ENCODE results near the gene COPS4.
"Not testable (repeated sequence)": the region's sequence is repeated elsewhere in the genome, so short reads cannot be mapped to it uniquely, and the experiment has no call there.

Gene COPS4

DNA sequence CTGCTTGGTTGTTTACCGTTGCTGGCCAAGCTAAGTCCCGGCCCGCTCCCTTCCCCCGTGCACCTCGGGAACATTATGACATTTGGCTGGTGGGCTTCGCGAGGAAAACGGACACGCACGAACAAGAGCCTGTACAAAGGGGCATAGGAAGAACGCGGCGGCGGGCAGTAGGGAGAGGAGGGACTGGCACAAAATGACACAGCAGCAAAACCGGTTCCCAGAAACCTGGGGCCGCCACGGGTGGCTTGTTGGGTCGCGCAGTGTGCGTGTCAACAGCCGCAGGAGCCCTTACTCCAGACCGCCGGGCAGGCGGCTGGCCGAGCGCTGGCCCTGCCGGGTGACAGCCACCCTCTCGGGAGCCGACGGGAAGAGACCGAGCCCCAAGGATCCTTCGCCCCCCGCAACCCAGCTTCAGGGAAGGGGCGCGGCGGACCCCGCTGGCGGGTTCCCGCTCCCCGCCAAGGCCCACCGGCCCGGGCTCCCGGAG, 22.7 kb upstream of the COPS4 start:
- DNase-seq (ENCODE audit: low spot score) = peak; percentile 56
- in situ Hi-C loops (cut with MboI; ENCODE audit: low pct_unique_long_range_greater_than_20kb, low sequenced_read_pairs, unreplicated experiment) = no loop called here

DNA sequence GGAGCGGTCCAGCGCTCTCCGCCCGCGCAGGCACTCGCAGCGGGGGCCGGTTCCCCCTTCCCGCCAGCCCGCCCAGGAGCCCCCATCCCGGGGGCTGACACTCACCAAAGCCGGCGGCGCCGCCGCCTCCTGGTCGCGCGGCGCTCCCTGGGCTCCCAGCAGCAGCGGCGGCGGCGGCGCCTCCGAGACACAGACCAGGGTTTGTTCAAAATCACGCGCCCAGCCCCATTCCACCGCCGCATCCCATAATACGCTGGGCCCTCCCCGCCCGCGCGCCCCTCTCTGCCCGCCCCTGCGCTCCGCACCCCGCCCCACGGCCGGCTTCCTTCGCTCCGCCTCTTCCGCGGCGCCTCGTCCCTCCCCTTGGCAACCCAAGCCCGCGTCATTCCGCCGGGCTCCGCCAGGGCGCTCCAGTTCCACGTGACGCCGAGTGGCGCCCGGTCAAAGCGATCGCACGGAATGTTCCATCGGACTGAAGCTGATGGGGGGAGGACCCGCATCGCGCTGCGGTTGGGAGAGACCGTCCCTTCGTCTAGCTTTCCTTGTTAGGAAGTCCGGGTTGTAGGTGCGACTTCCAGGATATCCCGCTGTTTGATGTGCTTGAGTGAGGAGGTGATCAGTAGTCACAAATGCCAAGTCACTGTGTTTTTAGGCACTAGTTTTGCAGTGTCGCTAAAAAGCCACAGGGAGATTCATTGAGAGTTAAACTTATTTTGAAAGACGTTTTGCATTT, 22.1 kb upstream of the COPS4 start:
- peak; percentile 97 for DNase-seq (ENCODE audit: low spot score)
- in situ Hi-C loops (cut with MboI; ENCODE audit: low pct_unique_long_range_greater_than_20kb, low sequenced_read_pairs, unreplicated experiment) = no loop called here
- TF ChIP-seq, protein P1, sequence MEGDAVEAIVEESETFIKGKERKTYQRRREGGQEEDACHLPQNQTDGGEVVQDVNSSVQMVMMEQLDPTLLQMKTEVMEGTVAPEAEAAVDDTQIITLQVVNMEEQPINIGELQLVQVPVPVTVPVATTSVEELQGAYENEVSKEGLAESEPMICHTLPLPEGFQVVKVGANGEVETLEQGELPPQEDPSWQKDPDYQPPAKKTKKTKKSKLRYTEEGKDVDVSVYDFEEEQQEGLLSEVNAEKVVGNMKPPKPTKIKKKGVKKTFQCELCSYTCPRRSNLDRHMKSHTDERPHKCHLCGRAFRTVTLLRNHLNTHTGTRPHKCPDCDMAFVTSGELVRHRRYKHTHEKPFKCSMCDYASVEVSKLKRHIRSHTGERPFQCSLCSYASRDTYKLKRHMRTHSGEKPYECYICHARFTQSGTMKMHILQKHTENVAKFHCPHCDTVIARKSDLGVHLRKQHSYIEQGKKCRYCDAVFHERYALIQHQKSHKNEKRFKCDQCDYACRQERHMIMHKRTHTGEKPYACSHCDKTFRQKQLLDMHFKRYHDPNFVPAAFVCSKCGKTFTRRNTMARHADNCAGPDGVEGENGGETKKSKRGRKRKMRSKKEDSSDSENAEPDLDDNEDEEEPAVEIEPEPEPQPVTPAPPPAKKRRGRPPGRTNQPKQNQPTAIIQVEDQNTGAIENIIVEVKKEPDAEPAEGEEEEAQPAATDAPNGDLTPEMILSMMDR (IDR thresholded peaks at IDR 0.05; ENCODE audit: extremely low read depth, insufficient read depth, missing control alignments) = peak; percentile 56

More for the DNA sequence above, 22.7 kb upstream of the COPS4 start:
- TF ChIP-seq, protein P1 (IDR thresholded peaks at IDR 0.05; ENCODE audit: extremely low read depth, insufficient read depth, missing control alignments) = no peak

DNA sequence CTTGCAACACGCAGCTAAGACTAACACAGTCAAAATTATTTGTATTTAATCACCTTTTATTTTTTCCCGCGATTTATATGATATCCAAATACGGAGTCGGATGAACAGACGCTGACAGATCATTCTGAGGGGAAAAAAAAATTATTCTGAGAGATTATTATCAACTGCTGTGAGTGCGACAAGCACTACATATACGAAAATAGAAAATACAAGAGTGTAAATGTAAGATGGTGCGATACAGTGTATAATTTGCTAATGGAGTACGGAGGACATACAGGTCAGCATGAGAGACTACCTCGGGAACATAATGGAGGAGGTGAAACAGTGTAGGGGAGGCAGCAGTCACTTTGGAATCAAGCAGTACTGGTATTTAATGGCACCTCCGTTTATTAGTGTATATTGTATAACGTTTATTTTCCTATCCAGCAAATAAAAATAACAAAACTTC, 21.5 kb upstream of the COPS4 start:
- in situ Hi-C loops (cut with MboI; ENCODE audit: low pct_unique_long_range_greater_than_20kb, low sequenced_read_pairs, unreplicated experiment) = no loop called here
- DNase-seq (ENCODE audit: low spot score) = no peak
- TF ChIP-seq, protein P1 (IDR thresholded peaks at IDR 0.05; ENCODE audit: extremely low read depth, insufficient read depth, missing control alignments) = no peak

DNA sequence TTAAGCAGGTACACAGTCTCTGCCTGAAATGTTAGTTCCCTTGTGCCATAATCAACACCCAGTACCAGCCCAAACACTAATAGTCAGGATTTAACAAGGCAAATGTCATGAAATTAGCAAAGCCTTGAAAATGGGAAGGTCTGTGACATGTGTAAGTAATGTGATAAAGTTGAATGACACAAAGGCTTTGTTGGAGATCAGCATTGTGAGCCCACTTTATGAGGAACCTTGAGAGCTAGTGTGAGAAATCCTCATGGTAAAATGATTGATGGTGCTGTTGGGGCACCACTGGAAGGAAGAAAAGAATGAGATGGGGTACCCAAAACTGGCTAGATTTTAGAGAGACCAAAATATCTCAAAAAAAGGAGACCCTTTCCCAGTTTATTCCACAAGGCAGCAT, 21.1 kb upstream of the COPS4 start:
- in situ Hi-C loops (cut with MboI; ENCODE audit: low pct_unique_long_range_greater_than_20kb, low sequenced_read_pairs, unreplicated experiment) = no loop called here
- DNase-seq (ENCODE audit: low spot score) = no peak
- TF ChIP-seq, protein P1 (IDR thresholded peaks at IDR 0.05; ENCODE audit: extremely low read depth, insufficient read depth, missing control alignments) = no peak

DNA sequence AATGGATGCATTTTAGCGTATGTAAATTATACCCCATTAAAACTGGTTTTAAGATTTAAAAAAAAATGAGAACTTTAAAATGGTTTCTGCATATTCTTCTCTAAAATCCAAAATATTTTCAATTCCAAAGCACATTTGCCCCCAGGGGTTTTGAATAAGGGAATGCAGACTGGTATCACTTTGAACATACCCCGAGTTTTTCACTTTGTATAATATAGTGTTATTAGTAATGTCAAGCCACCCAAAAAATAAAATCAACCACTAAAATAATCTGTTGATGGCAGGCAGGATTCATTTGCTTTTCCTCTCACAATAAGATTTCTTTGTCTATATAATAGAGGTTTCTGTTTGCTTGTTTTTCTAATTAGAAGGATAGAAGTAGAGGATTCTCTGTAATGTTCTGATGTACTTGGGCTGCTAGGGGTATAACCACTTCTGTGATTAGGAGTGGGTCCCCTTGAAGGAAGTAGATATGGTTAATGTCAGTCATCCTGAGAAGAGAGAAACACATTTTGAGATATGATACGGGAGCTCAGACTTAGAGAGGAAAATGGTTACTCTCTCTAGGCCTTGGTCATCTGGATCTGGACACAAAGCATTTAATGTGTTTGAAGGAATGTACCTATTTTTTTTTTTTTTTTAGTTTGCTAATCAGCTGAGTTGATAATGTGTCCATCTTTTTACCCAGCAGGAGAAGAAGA, 15.0 kb upstream of the COPS4 start:
- DNase-seq (ENCODE audit: low spot score) = no peak
- in situ Hi-C loops (cut with MboI; ENCODE audit: low pct_unique_long_range_greater_than_20kb, low sequenced_read_pairs, unreplicated experiment) = no loop called here
- TF ChIP-seq, protein P1 (IDR thresholded peaks at IDR 0.05; ENCODE audit: extremely low read depth, insufficient read depth, missing control alignments) = no peak

DNA sequence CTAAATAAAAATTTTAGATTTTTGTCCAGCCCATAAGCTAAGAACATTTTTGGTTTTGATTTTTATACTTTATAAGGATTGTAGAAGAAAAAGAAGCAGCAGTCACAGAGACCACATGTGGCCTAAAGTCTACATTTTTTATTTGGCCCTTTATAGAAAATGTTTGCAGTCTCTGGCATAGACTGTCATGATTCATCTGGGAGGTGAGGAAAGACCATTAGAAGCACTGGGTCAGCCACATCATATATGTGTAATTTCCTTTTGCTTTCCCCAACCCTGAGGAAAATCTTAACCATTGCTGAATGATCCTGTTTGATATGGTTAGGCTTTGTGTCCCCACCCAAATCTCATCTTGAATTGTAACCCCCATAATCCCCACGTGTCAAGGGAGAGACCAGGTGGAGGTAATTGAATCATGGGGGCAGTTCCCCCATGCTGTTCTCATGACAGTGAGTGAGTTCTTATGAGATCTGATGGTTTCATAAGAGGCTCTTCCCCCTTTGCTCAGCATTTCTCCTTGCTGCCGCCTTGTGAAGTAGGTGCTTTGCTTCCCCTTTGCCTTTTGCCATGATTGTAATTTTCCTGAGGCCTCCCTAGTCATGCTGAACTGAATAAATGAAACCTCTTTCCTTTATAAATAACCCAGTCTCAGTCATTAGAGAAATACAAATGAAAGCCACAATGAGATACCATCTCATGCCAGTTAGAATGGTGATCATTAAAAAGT, 12.1 kb upstream of the COPS4 start:
- in situ Hi-C loops (cut with MboI; ENCODE audit: low pct_unique_long_range_greater_than_20kb, low sequenced_read_pairs, unreplicated experiment) = no loop called here
- TF ChIP-seq, protein P1 (IDR thresholded peaks at IDR 0.05; ENCODE audit: extremely low read depth, insufficient read depth, missing control alignments) = no peak
- no peak for DNase-seq (ENCODE audit: low spot score)

DNA sequence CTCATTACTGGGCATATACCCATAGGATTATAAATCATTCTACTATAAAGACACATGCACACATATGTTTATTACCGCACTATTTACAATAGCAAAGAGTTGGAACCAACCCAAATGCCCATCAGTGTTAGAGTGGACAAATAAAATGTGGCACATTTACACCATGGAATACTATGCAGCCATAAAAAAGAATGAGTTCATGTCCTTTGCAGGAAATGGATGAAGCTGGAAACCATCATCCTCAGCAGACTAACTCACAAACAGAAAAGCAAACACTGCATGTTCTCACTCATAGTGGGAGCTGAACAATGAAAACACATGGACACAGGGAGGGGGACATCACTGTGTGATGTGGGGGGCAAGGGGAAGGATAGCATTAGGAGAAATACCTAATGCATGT, 11.4 kb upstream of the COPS4 start:
- DNase-seq (ENCODE audit: low spot score); in situ Hi-C loops (cut with MboI; ENCODE audit: low pct_unique_long_range_greater_than_20kb, low sequenced_read_pairs, unreplicated experiment): not testable (repeated sequence)
